HepG2 (cell line): ENCODE measurements around the gene TUBB. TPM values are rescaled to one million over a fixed set of nuclear protein-coding genes. Genes with fewer than 3 reads are reported as not detected.

Experiments
- AFF4 ChIP-seq: sonication (generic); formaldehyde crosslinking; IDR thresholded peaks from 2 replicates; pipeline ENCODE4 v1.4.0; 2020; ENCODE audit warnings: missing genetic modification reagents
- BRCA1 ChIP-seq: sonication (generic); formaldehyde crosslinking; IDR thresholded peaks from 2 replicates; pipeline ENCODE4 v1.4.0; 2020; ENCODE audit warnings: missing genetic modification reagents
- BRD4 ChIP-seq: sonication (generic); formaldehyde crosslinking; IDR thresholded peaks from 2 replicates; pipeline ENCODE4 v1.4.0; 2020; ENCODE audit warnings: missing genetic modification reagents
- CHD4 ChIP-seq: fragments of 200-600 bp; sonication (generic); IDR thresholded peaks from 2 replicates; pipeline ENCODE4 v1.7.0; 2017; ENCODE audit warnings: mild to moderate bottlenecking, low read length, borderline replicate concordance
- FOXO1 ChIP-seq: sonication (generic); formaldehyde crosslinking; IDR thresholded peaks from 2 replicates; pipeline ENCODE4 v1.4.0; 2020; ENCODE audit warnings: missing genetic modification reagents
- HDAC2 ChIP-seq: sonication (generic); formaldehyde crosslinking; IDR thresholded peaks from 2 replicates; pipeline ENCODE4 v1.4.0; 2020; ENCODE audit warnings: missing genetic modification reagents
- HNF1A ChIP-seq, 2 experiments: sonication (generic) in 1 of 2; formaldehyde crosslinking in 1 of 2; IDR thresholded peaks; 2 replicates each; pipeline versions ENCODE4 v1.4.0 to v1.6.1; 2016 to 2020; ENCODE audit warnings: borderline replicate concordance in 1 of 2, low read depth in 1 of 2, mild to moderate bottlenecking in 1 of 2, missing genetic modification reagents in 1 of 2
- MTA1 ChIP-seq: sonication (generic); formaldehyde crosslinking; IDR thresholded peaks from 2 replicates; pipeline ENCODE4 v1.4.0; 2020; ENCODE audit warnings: missing genetic modification reagents, mild to moderate bottlenecking, borderline replicate concordance
- SMYD3 ChIP-seq: sonication (generic); formaldehyde crosslinking; IDR thresholded peaks from 2 replicates; pipeline ENCODE4 v1.8.1; 2023; ENCODE audit warnings: mild to moderate bottlenecking, missing genetic modification reagents
- SNAPC2 ChIP-seq: sonication (generic); formaldehyde crosslinking; IDR thresholded peaks from 2 replicates; pipeline ENCODE4 v1.8.1; 2022; ENCODE audit warnings: mild to moderate bottlenecking, missing genetic modification reagents
- ZNF136 ChIP-seq: sonication (generic); formaldehyde crosslinking; IDR thresholded peaks from 2 replicates; pipeline ENCODE4 v1.8.1; 2022; ENCODE audit warnings: low read depth, mild to moderate bottlenecking, moderate library complexity, missing genetic modification reagents
- ZNF263 ChIP-seq: sonication (generic); formaldehyde crosslinking; IDR thresholded peaks from 2 replicates; pipeline ENCODE4 v1.4.0; 2020; ENCODE audit warnings: missing genetic modification reagents
- ZNF264 ChIP-seq: sonication (generic); formaldehyde crosslinking; IDR thresholded peaks from 2 replicates; pipeline ENCODE4 v1.4.0; 2020; ENCODE audit warnings: missing genetic modification reagents
- ZNF354B ChIP-seq: sonication (generic); formaldehyde crosslinking; IDR thresholded peaks from 2 replicates; pipeline ENCODE4 v1.8.0; 2022; ENCODE audit warnings: mild to moderate bottlenecking, missing genetic modification reagents
- ZNF441 ChIP-seq: sonication (generic); formaldehyde crosslinking; IDR thresholded peaks from 2 replicates; pipeline ENCODE4 v1.7.0; 2021; ENCODE audit warnings: missing genetic modification reagents, borderline replicate concordance
- ZNF800 ChIP-seq: sonication (generic); formaldehyde crosslinking; IDR thresholded peaks from 2 replicates; pipeline ENCODE4 v1.4.0; 2020; ENCODE audit warnings: missing genetic modification reagents
- ZSCAN31 ChIP-seq: sonication (generic); formaldehyde crosslinking; IDR thresholded peaks from 2 replicates; pipeline ENCODE4 v1.5.0; 2020; ENCODE audit warnings: low read depth, mild to moderate bottlenecking, missing genetic modification reagents
- polyA plus RNA-seq, 8 experiments: library from polyadenylated mRNA; depleted of rRNA in 3 of 8; stranded (reverse) in 7 of 8; unstranded in 1 of 8; fragments of >200 nt; fragmentation: Illumina TruSeq in 4 of 8; extraction: Trizol in 4 of 8; gene quantifications; 2 replicates each; pipeline versions ENCODE4 v1.2.1 to v1.2.3, GENCODE V29; 2011 to 2016; ENCODE audit warnings: low read depth in 4 of 8, missing spikeins in 1 of 8, mixed read lengths in 1 of 8; ENCODE audit not compliant: insufficient read depth in 1 of 8
- total RNA-seq, 5 experiments: library from RNA; depleted of rRNA; stranded (reverse); fragments of >200 nt; fragmentation: Illumina TruSeq; extraction: Trizol; gene quantifications; 2 replicates each; pipeline ENCODE4 v1.2.3, GENCODE V29; 2016; ENCODE audit warnings: low read depth in 1 of 5

Gene TUBB
- total and polyA plus RNA-seq, 2 of the 13 experiments (the other 11 are each of a cell fraction or from before 2014, with no cell fraction given), result 911 to 1,163 TPM

- TF ChIP-seq CHD4, result no peak
- TF ChIP-seq ZNF136 (CRISPR knock-in tag), result peak; percentile 14; the same call in 1 of the 2 replicates
- 0 out of 2 replicates have a peak, but pooled peaks have one; percentile 45 for TF ChIP-seq AFF4 (CRISPR knock-in tag)
- TF ChIP-seq FOXO1 (CRISPR knock-in tag), result 0 out of 2 replicates have a peak, but pooled peaks have one; percentile 10
- TF ChIP-seq SMYD3 (CRISPR knock-in tag), result 0 out of 2 replicates have a peak, but pooled peaks have one; percentile 7
- 0 out of 2 replicates have a peak, but pooled peaks have one; percentile 5 for TF ChIP-seq ZSCAN31 (CRISPR knock-in tag)
- TF ChIP-seq HNF1A (IDR thresholded peaks at IDR 0.05; ENCODE audit: low read depth), result 0 out of 2 replicates have a peak, but pooled peaks have one; percentile 40
- TF ChIP-seq HNF1A (CRISPR knock-in tag; IDR thresholded peaks at IDR 0.05; ENCODE audit: borderline replicate concordance), result no peak
- peak; percentile 19; the same call in 1 of the 2 replicates for TF ChIP-seq ZNF800 (CRISPR knock-in tag)
- TF ChIP-seq ZNF354B (CRISPR knock-in tag), result 0 out of 2 replicates have a peak, but pooled peaks have one; percentile 19
- TF ChIP-seq BRCA1 (CRISPR knock-in tag), result 0 out of 2 replicates have a peak, but pooled peaks have one; percentile 11
- peak; percentile 88; the same call in 1 of the 2 replicates for TF ChIP-seq BRD4 (CRISPR knock-in tag)
- no peak for TF ChIP-seq MTA1 (CRISPR knock-in tag)
- TF ChIP-seq ZNF264 (CRISPR knock-in tag), result 0 out of 2 replicates have a peak, but pooled peaks have one; percentile 69
- peak; percentile 17; the same call in 1 of the 2 replicates for TF ChIP-seq SNAPC2 (CRISPR knock-in tag)
- 0 out of 2 replicates have a peak, but pooled peaks have one; percentile 1 for TF ChIP-seq ZNF441
- peak; percentile 27; the same call in 1 of the 2 replicates for TF ChIP-seq ZNF263
- 0 out of 2 replicates have a peak, but pooled peaks have one; percentile 22 for TF ChIP-seq HDAC2 (CRISPR knock-in tag)
Observed at GRCh38 chr6:30741789-30742315, 21.7 kb downstream of the TUBB start (continued).
